IMR-90 (cell line): ENCODE data around the gene PTPRS. TPM values are rescaled to one million over a fixed set of nuclear protein-coding genes. Genes with fewer than 3 reads are reported as not detected.
A peak's percentile ranks its signal among the peaks of the same experiment; 100 is the strongest.

Experiments
- ATAC-seq: fragments of 200-7000 bp; cut with Tn5 transposase; 2 replicates; pipeline ENCODE4 v1.9.1; 2020; ENCODE audit warnings: low read depth, mild to moderate bottlenecking, moderate library complexity
- BruUV-seq: library from RNA; stranded (reverse); fragments of 400-500 nt; replicated peaks from 2 replicates; lab custom pipeline; 2021; lab: Mats Ljungman, UMichigan
- CTCF ChIA-PET: fragments of 300-600 bp; formaldehyde crosslinking; extraction: SDS; loops from one replicate; lab custom pipeline; 2021; ENCODE audit warnings: antibody characterized with exemption; lab: Yijun Ruan, JAX
- POLR2A ChIA-PET: fragments of 300-600 bp; sonication (Branson Sonifier 250); formaldehyde crosslinking; loops from one replicate; lab custom pipeline; 2022; ENCODE audit warnings: antibody characterized with exemption; ENCODE audit not compliant: unreplicated experiment; lab: Charles Lee
- DNase-seq: peaks from one replicate; pipeline ENCODE4 v3.0.0; 2013
- H2AFZ ChIP-seq: replicated peaks from 2 replicates; pipeline ENCODE3; 2013; ENCODE audit warnings: low read length, mild to moderate bottlenecking; ENCODE audit not compliant: poor library complexity
- H2AK5ac ChIP-seq: 2 replicates; pipeline ENCODE4 v1.6.1; 2013; ENCODE audit warnings: low read depth, low read length, inconsistent platforms
- H2AK9ac ChIP-seq: replicated peaks from 2 replicates; pipeline ENCODE3; 2013; ENCODE audit warnings: mild to moderate bottlenecking, low read depth, low read length, moderate library complexity; ENCODE audit not compliant: poor library complexity
- H2BK120ac ChIP-seq: 2 replicates; pipeline ENCODE4 v1.6.1; 2013; ENCODE audit warnings: low read depth, low read length, inconsistent platforms
- H2BK15ac ChIP-seq: 3 replicates; pipeline ENCODE4 v1.6.1; 2013; ENCODE audit warnings: low read depth, low read length, inconsistent platforms
- H2BK20ac ChIP-seq: 2 replicates; pipeline ENCODE4 v1.6.1; 2013; ENCODE audit warnings: low read depth, mild to moderate bottlenecking, inconsistent platforms, low read length, moderate library complexity
- H2BK5ac ChIP-seq: 2 replicates; pipeline ENCODE4 v1.6.1; 2013; ENCODE audit warnings: mild to moderate bottlenecking, low read depth, low read length, inconsistent platforms; ENCODE audit not compliant: poor library complexity, severe bottlenecking
- H3K14ac ChIP-seq: replicated peaks from 2 replicates; pipeline ENCODE4 v1.6.1; 2013; ENCODE audit warnings: low read depth, low read length, inconsistent platforms
- H3K18ac ChIP-seq: 2 replicates; pipeline ENCODE4 v1.6.1; 2013; ENCODE audit warnings: low read depth, low read length, control low read depth
- H3K23ac ChIP-seq: 2 replicates; pipeline ENCODE4 v1.6.1; 2013; ENCODE audit warnings: low read depth, low read length, inconsistent platforms
- H3K27ac ChIP-seq: 2 replicates; pipeline ENCODE4 v1.5.1; 2013; ENCODE audit warnings: mild to moderate bottlenecking, control low read depth, low read length; ENCODE audit not compliant: insufficient read depth
- H3K27me3 ChIP-seq: 2 replicates; pipeline ENCODE4 v1.6.1; 2013; ENCODE audit warnings: low read length; ENCODE audit not compliant: control insufficient read depth, insufficient read depth
- H3K36me3 ChIP-seq: 2 replicates; pipeline ENCODE4 v1.6.1; 2013; ENCODE audit warnings: low read length, mixed read lengths; ENCODE audit not compliant: control insufficient read depth, insufficient read depth
- H3K4ac ChIP-seq: 2 replicates; pipeline ENCODE4 v1.6.1; 2013; ENCODE audit warnings: low read depth, low read length, inconsistent platforms
- H3K4me1 ChIP-seq: 2 replicates; pipeline ENCODE4 v1.6.1; 2013; ENCODE audit warnings: low read length, mixed read lengths; ENCODE audit not compliant: control insufficient read depth, insufficient read depth
- H3K4me2 ChIP-seq: 2 replicates; pipeline ENCODE4 v1.6.1; 2013; ENCODE audit warnings: low read depth, mild to moderate bottlenecking, control low read depth, low read length, moderate library complexity
- H3K4me3 ChIP-seq: 2 replicates; pipeline ENCODE4 v1.5.1; 2013; ENCODE audit warnings: low read depth, mild to moderate bottlenecking, control low read depth, low read length, moderate library complexity; ENCODE audit not compliant: insufficient read depth
- H3K56ac ChIP-seq: 2 replicates; pipeline ENCODE4 v1.6.1; 2013; ENCODE audit warnings: low read length, inconsistent platforms; ENCODE audit not compliant: insufficient read depth; ENCODE audit errors: extremely low read depth
- H3K79me1 ChIP-seq, 2 experiments: 2 replicates each; pipeline ENCODE4 v1.6.1; 2013; ENCODE audit warnings: low read length in 2 of 2, inconsistent platforms in 1 of 2, low read depth in 1 of 2
- H3K9ac ChIP-seq: 2 replicates; pipeline ENCODE4 v1.6.1; 2013; ENCODE audit warnings: low read depth, low read length, control low read depth
- H3K9me1 ChIP-seq: 2 replicates; pipeline ENCODE4 v1.6.1; 2013; ENCODE audit warnings: low read length, inconsistent platforms; ENCODE audit not compliant: insufficient read depth
- H3K9me3 ChIP-seq: 2 replicates; pipeline ENCODE4 v1.6.1; 2013; ENCODE audit warnings: low read length; ENCODE audit not compliant: control insufficient read depth, insufficient read depth
- H4K20me1 ChIP-seq: 2 replicates; pipeline ENCODE4 v1.6.1; 2013; ENCODE audit warnings: low read length, inconsistent platforms; ENCODE audit not compliant: insufficient read depth
- H4K5ac ChIP-seq: 2 replicates; pipeline ENCODE4 v1.6.1; 2013; ENCODE audit warnings: mild to moderate bottlenecking, low read depth, low read length, control low read depth
- H4K8ac ChIP-seq, 2 experiments: 2 replicates each; pipeline ENCODE4 v1.6.1; 2013; ENCODE audit warnings: low read depth in 2 of 2, low read length in 2 of 2, control low read depth in 1 of 2, inconsistent platforms in 1 of 2
- H4K91ac ChIP-seq: 2 replicates; pipeline ENCODE4 v1.6.1; 2013; ENCODE audit warnings: low read depth, low read length, inconsistent platforms; ENCODE audit not compliant: insufficient read depth
- BHLHE40 ChIP-seq: fragments of 150-350 bp; IDR thresholded peaks from 2 replicates; pipeline ENCODE4 v1.6.1; 2016; ENCODE audit warnings: mild to moderate bottlenecking, low read depth, low read length
- CEBPB ChIP-seq: IDR thresholded peaks from 2 replicates; pipeline ENCODE4 v1.6.1; 2012; ENCODE audit warnings: low read depth, low read length, improper control_type of control experiment
- CHD1 ChIP-seq: IDR thresholded peaks from 2 replicates; pipeline ENCODE4 v1.6.1; 2012; ENCODE audit warnings: low read depth, low read length, improper control_type of control experiment
- MAFK ChIP-seq: IDR thresholded peaks from 2 replicates; pipeline ENCODE4 v1.6.1; 2012; ENCODE audit warnings: low read depth, low read length, improper control_type of control experiment
- NFE2L2 ChIP-seq: fragments of 150-350 bp; IDR thresholded peaks from 2 replicates; pipeline ENCODE4 v1.6.1; 2016; ENCODE audit warnings: low read depth, mild to moderate bottlenecking, low read length
- RAD21 ChIP-seq: IDR thresholded peaks from 2 replicates; pipeline ENCODE4 v1.6.1; 2012; ENCODE audit warnings: low read length, improper control_type of control experiment
- RCOR1 ChIP-seq: IDR thresholded peaks from 2 replicates; pipeline ENCODE4 v1.6.1; 2012; ENCODE audit warnings: mild to moderate bottlenecking, low read length, improper control_type of control experiment; ENCODE audit not compliant: insufficient replicate concordance
- WGBS, 2 experiments: methylation state at CpG; one replicate each; pipeline versions ENCODE4 v1.1.5 to v1.1.7; 2013; ENCODE audit warnings: missing lambda C conversion rate in 2 of 2; ENCODE audit not compliant: insufficient read length in 1 of 2; ENCODE audit errors: extremely low coverage in 2 of 2; 5-methylcytosine and 5-hydroxymethylcytosine counted together
- dilution Hi-C: fragments of 300-500 bp; cut with HindIII; formaldehyde crosslinking; loops from one replicate; pipeline ENCODE4 v1.14.3; 2018; ENCODE audit warnings: low sequenced_read_pairs; ENCODE audit not compliant: unreplicated experiment
- in situ Hi-C: fragments of 300-500 bp; cut with MboI; formaldehyde crosslinking; loops from 3 replicates; pipeline ENCODE4 v1.14.3; 2019; ENCODE audit warnings: low sequenced_read_pairs, inconsistent platforms, mixed read lengths
- intact Hi-C: fragments of 100-400 bp; cut with micrococcal nuclease; formaldehyde crosslinking; loops from 2 replicates; pipeline ENCODE4 v1.10.0; 2022
- polyA plus RNA-seq, 3 experiments: library from polyadenylated mRNA; depleted of rRNA; stranded (reverse); fragments of >200 nt; gene quantifications; 2 replicates each; pipeline ENCODE4 v1.2.3, GENCODE V29; 2012; ENCODE audit warnings: low replicate concordance in 1 of 3
- total RNA-seq: library from RNA; depleted of rRNA; stranded (reverse); fragments of >200 nt; gene quantifications from 2 replicates; pipeline ENCODE4 v1.2.3, GENCODE V29; 2012
- TF ChIP-seq, protein P1 (sequence below): fragments of 150-350 bp; IDR thresholded peaks from 2 replicates; pipeline ENCODE4 v1.6.1; 2016; ENCODE audit warnings: low read depth, mild to moderate bottlenecking, low read length, moderate library complexity, borderline replicate concordance
- TF ChIP-seq, protein P2 (sequence below): fragments of 150-350 bp; IDR thresholded peaks from 2 replicates; pipeline ENCODE4 v1.6.1; 2017; ENCODE audit warnings: mild to moderate bottlenecking, antibody characterized with exemption, low read length, low read depth
- TF ChIP-seq, protein P3 (sequence below): conservative IDR thresholded peaks from 2 replicates; pipeline ENCODE4 v1.5.1; 2012; ENCODE audit warnings: mild to moderate bottlenecking, low read depth, low read length, improper control_type of control experiment

Gene PTPRS
- total and polyA plus RNA-seq, 2 of the 4 experiments (the other 2 are of a cell fraction), result 40.1 to 51.9 TPM

DNA sequence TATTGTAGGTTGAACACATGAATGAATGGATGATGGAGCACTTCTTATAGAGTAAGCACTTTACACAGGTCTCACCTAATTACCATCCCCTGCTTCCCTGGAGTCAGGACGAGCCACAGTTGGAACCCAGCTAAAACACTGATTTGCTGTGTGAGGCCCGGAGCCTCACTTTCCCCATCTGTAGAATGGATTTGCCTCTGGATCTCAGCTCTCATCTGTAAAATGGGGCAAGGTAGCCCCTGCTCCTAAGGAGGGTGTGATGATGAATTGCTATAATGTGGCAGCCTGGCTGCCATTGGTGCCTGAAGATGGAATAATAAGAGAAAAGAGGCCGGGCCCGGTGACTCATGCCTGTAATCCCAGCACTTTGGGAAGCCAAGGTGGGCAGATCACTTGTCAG lies 1.4 kb upstream of the PTPRS start:
- DNase-seq (no peak), ATAC-seq (no peak)
- Histone ChIP-seq H3K9me1 (0 out of 2 replicates have a peak, but pooled peaks cover 4% of the 10 kb centered on the region), H3K4ac (no peak overlapping the region), H3K36me3 (no peaks in the 10 kb centered on the region), H2AFZ (peak overlapping the region; percentile 13), H2AK5ac (no peak overlapping the region), H2BK5ac (no peak overlapping the region), H3K23ac (no peak overlapping the region), H3K18ac (no peak overlapping the region), H3K56ac (no peak overlapping the region), H3K9me3 (no peaks in the 10 kb centered on the region), H3K27me3 (peaks cover 5% of the 10 kb centered on the region; the same call in 1 of the 2 replicates), H4K5ac (no peak overlapping the region), H3K79me1 (peaks cover 3 to 5% of the 10 kb centered on the region in 2 experiments; a peak in 1 of 4 replicates), H2AK9ac (no peak overlapping the region), H4K20me1 (peaks cover 15% of the 10 kb centered on the region), H3K27ac (no peak overlapping the region), H4K91ac (no peak overlapping the region), H2BK20ac (no peak overlapping the region), H3K9ac (no peak overlapping the region), H2BK120ac (no peak overlapping the region), H3K4me2 (no peak overlapping the region), H4K8ac (no peak overlapping the region), H3K4me3 (no peak overlapping the region), H3K4me1 (peaks cover 6% of the 10 kb centered on the region), H2BK15ac (no peak overlapping the region), H3K14ac (no peak overlapping the region)
- in situ Hi-C loops (no loop called here), intact Hi-C loops (loop anchor here (10.0 kb wide), 1 partner anchor 167 kb away; no protein-coding TSS in a partner anchor), dilution Hi-C loops (no loop called here)
- BruUV-seq, result no TSS peak
- ChIA-PET CTCF (no interaction called here), POLR2A (no interaction called here)
- TF ChIP-seq, protein P1, sequence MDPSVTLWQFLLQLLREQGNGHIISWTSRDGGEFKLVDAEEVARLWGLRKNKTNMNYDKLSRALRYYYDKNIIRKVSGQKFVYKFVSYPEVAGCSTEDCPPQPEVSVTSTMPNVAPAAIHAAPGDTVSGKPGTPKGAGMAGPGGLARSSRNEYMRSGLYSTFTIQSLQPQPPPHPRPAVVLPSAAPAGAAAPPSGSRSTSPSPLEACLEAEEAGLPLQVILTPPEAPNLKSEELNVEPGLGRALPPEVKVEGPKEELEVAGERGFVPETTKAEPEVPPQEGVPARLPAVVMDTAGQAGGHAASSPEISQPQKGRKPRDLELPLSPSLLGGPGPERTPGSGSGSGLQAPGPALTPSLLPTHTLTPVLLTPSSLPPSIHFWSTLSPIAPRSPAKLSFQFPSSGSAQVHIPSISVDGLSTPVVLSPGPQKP, result no peak
- TF ChIP-seq, protein P2, sequence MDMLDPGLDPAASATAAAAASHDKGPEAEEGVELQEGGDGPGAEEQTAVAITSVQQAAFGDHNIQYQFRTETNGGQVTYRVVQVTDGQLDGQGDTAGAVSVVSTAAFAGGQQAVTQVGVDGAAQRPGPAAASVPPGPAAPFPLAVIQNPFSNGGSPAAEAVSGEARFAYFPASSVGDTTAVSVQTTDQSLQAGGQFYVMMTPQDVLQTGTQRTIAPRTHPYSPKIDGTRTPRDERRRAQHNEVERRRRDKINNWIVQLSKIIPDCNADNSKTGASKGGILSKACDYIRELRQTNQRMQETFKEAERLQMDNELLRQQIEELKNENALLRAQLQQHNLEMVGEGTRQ, result no peak
- no peak for TF ChIP-seq CHD1
- TF ChIP-seq RAD21, result no peak
- TF ChIP-seq, protein P3, sequence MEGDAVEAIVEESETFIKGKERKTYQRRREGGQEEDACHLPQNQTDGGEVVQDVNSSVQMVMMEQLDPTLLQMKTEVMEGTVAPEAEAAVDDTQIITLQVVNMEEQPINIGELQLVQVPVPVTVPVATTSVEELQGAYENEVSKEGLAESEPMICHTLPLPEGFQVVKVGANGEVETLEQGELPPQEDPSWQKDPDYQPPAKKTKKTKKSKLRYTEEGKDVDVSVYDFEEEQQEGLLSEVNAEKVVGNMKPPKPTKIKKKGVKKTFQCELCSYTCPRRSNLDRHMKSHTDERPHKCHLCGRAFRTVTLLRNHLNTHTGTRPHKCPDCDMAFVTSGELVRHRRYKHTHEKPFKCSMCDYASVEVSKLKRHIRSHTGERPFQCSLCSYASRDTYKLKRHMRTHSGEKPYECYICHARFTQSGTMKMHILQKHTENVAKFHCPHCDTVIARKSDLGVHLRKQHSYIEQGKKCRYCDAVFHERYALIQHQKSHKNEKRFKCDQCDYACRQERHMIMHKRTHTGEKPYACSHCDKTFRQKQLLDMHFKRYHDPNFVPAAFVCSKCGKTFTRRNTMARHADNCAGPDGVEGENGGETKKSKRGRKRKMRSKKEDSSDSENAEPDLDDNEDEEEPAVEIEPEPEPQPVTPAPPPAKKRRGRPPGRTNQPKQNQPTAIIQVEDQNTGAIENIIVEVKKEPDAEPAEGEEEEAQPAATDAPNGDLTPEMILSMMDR, result no peak
- TF ChIP-seq BHLHE40, result no peak
- TF ChIP-seq CEBPB, result no peak
- TF ChIP-seq NFE2L2, result no peak
- TF ChIP-seq MAFK, result no peak
- no peak for TF ChIP-seq RCOR1
- 92% methylated on average over 2 of the region's 4 CpGs; no CpG with 5 or more reads in 1 of the 2 experiments for WGBS, 2 experiments
